IPS-20b (cell line): ENCODE results near the gene SLC5A12.

Source experiments
- H3K27ac ChIP-seq: one replicate; pipeline ENCODE4 v1.5.1; 2013; ENCODE audit warnings: low read length
- H3K27me3 ChIP-seq: 2 replicates; pipeline ENCODE4 v1.6.1; 2013; ENCODE audit warnings: mild to moderate bottlenecking, low read length, inconsistent platforms; ENCODE audit not compliant: insufficient read depth
- H3K36me3 ChIP-seq: 2 replicates; pipeline ENCODE4 v1.6.1; 2013; ENCODE audit warnings: low read depth, mild to moderate bottlenecking, inconsistent platforms, low read length, moderate library complexity; ENCODE audit not compliant: insufficient read depth
- H3K4me1 ChIP-seq: 2 replicates; pipeline ENCODE4 v1.6.1; 2013; ENCODE audit warnings: mild to moderate bottlenecking, control low read depth, inconsistent platforms, low read length, moderate library complexity; ENCODE audit not compliant: insufficient read depth
- H3K4me3 ChIP-seq: 2 replicates; pipeline ENCODE4 v1.5.1; 2013; ENCODE audit warnings: mild to moderate bottlenecking, low read length, inconsistent platforms
- H3K9ac ChIP-seq: 2 replicates; pipeline ENCODE4 v1.6.1; 2013; ENCODE audit warnings: low read depth, mild to moderate bottlenecking, inconsistent platforms, low read length, moderate library complexity
- H3K9me3 ChIP-seq: 2 replicates; pipeline ENCODE4 v1.6.1; 2013; ENCODE audit warnings: mild to moderate bottlenecking, low read depth, low read length, inconsistent platforms; ENCODE audit not compliant: insufficient read depth

SLC5A12 gene

DNA sequence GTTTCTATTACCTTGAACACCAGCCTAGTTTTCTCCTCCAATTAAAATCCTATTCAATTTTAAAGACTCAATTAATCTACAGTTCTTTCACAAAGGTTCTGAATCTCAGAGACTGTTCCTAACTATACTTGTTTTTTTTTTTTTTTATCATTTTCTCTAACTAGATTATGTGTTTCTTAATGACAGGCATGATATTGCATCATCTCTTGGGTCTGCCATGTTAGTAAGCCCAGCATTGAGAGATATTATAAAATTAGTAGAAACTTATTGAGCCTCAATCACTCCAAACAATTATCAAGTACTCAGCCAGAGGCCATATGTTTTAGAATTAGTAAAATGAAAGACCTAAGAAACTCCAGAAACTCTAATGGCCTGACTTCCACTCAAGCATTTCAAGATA is 28.1 kb upstream of the SLC5A12 start:
- Histone ChIP-seq H3K4me1 (no peaks in the 10 kb centered on the region), H3K36me3 (no peaks in the 10 kb centered on the region), H3K9ac (no peak overlapping the region), H3K27me3 (no peaks in the 10 kb centered on the region), H3K27ac (no peak overlapping the region), H3K4me3 (no peak overlapping the region), H3K9me3 (no peaks in the 10 kb centered on the region)

DNA sequence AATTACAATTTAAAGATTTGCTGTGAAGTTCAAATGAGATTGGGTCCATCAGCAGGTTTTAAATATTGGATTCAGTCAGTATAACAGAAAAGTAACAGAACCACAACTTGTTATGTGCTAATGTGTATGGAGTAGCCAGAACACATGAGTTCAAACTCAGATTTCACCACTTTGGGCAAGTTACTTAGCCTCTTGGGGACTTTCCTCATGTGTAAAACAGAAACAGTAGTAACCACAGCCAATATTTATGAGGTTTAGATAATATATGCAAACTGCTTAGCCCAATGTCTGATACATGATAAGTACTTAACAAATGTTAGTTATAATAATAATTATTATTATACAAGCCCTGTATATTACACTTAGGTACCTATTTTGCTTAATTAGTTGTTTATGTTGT is 21.8 kb upstream of the SLC5A12 start:
- Histone ChIP-seq H3K9me3 (no peaks in the 10 kb centered on the region), H3K36me3 (no peaks in the 10 kb centered on the region), H3K4me3 (no peak overlapping the region), H3K9ac (no peak overlapping the region), H3K27me3 (no peaks in the 10 kb centered on the region), H3K4me1 (no peaks in the 10 kb centered on the region; the same call in 1 of the 2 replicates), H3K27ac (no peak overlapping the region)

DNA sequence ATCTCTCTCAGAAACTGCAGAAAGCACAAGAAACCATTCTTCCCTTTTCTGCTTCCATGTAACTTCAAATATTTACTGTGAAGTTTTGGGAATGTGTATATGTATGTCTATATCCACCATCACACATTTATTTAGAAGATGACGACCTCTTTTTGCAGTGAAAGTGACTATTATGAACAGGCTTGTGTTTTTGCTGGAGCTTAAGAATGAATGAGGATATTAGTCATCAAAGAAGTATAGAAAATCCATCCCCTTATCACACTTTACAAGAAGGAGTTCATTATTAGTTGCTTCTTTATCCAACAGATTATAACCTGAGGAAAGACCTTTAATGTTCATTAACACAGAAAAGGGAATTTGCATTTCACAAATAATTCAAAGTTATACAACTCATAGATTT is 21.1 kb upstream of the SLC5A12 start:
- H3K27me3 ChIP-seq: no peaks in the 10 kb centered on the region
- no peaks in the 10 kb centered on the region for H3K36me3 ChIP-seq
- H3K9me3 ChIP-seq: no peaks in the 10 kb centered on the region
- no peak overlapping the region for H3K4me3 ChIP-seq
- H3K27ac ChIP-seq: no peak overlapping the region
- no peak overlapping the region for H3K9ac ChIP-seq
- H3K4me1 ChIP-seq: no peaks in the 10 kb centered on the region; the same call in 1 of the 2 replicates

DNA sequence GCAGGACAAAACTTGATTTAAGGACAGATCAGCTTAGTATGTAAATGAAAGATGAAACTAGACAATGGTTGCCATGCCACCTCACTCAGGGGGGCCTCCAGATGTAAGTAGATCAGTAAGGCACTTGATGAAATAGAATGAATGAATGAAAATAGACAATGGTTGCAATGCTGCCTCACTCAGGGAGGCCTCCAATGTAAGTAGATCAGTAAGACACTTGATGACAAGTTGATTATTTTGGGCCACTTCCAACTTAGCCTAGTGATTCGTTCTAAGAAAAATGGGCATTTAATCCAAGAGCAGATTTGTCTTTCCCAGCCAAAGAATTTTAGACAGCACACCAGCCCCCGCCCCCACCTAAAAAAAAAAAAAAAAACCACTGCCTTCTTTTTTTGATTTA is 19.2 kb upstream of the SLC5A12 start:
- Histone ChIP-seq H3K9me3 (no peaks in the 10 kb centered on the region), H3K36me3 (no peaks in the 10 kb centered on the region), H3K27ac (no peak overlapping the region), H3K27me3 (no peaks in the 10 kb centered on the region), H3K4me3 (no peak overlapping the region), H3K9ac (no peak overlapping the region), H3K4me1 (no peaks in the 10 kb centered on the region; the same call in 1 of the 2 replicates)

DNA sequence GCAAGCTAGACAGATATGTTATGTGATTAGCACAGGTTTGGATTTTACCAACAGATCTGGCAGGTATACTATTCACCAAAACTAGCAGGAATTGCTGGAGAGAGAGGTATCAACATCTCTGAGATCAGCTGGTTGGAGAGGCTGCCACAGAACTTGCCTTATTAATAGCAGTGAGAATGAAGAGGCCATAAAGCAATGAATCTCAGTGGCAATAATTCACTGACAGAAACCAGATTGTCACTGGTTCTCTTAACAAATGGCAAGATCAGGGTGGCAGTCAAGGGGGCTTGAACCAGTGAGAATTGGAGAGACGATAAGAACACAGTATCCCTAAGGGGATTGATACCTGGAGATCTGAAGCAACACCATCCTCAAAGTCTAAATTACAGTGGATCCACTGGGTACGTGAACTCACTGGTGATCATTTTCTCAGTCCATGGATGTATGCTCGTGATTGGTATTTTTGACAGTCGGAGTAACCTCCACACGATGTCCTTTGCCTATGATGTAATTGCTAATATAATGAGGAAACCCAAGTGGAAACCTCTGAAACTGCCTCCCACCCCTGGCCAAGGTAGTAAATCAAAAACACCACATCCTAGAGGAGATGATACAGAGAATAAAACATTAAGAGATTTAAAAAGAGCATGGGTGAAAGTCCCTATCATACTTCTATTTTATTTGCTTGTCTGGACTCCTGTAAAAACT is 17.7 kb upstream of the SLC5A12 start:
- no peaks in the 10 kb centered on the region for H3K9me3 ChIP-seq
- no peak overlapping the region for H3K4me3 ChIP-seq
- no peaks in the 10 kb centered on the region; the same call in 1 of the 2 replicates for H3K4me1 ChIP-seq
- no peaks in the 10 kb centered on the region for H3K27me3 ChIP-seq
- H3K27ac ChIP-seq: no peak overlapping the region
- H3K36me3 ChIP-seq: no peaks in the 10 kb centered on the region
- no peak overlapping the region for H3K9ac ChIP-seq

DNA sequence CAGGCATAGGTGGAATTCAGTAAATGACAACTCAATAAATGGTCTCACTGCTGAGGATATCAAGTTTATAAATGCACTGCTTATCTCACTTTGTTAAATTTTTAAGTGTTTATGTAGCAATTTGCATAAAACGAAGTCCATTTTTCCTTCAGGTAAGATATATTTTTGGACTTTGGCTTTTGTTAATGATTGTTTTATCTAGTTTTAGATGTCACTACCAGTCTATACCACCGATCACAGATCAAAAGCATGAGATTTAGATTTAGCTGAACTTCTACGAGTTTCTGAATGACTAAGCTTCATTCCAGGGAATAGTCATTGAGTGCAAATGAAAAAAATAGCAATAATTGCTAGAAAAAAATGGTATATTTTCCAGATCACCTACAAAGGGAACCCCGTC is 12.8 kb upstream of the SLC5A12 start:
- Histone ChIP-seq H3K36me3 (no peaks in the 10 kb centered on the region), H3K9me3 (no peaks in the 10 kb centered on the region), H3K27me3 (no peaks in the 10 kb centered on the region), H3K4me3 (no peak overlapping the region), H3K4me1 (no peaks in the 10 kb centered on the region), H3K9ac (no peak overlapping the region), H3K27ac (no peak overlapping the region)

DNA sequence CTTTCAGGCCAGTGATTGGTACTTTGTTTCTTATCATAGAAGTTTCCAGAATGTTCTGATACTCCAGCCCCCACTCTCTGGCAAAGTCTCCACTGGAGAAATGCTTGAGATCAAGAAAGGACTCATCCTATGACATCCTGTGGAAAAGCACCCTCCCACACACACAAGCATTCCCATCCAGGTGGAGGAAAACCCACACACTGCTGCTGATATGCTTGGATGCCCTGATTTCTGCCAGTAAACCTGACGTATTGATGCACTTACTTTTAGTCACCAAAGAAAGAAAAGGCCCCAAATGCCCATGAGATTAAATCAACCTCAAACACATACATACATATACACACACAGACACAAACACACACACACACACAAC is 9.2 kb upstream of the SLC5A12 start:
- no peaks in the 10 kb centered on the region for H3K36me3 ChIP-seq
- H3K9me3 ChIP-seq: no peaks in the 10 kb centered on the region
- no peak overlapping the region for H3K27ac ChIP-seq
- no peak overlapping the region for H3K9ac ChIP-seq
- no peak overlapping the region for H3K4me3 ChIP-seq
- H3K4me1 ChIP-seq: no peaks in the 10 kb centered on the region
- no peaks in the 10 kb centered on the region for H3K27me3 ChIP-seq

DNA sequence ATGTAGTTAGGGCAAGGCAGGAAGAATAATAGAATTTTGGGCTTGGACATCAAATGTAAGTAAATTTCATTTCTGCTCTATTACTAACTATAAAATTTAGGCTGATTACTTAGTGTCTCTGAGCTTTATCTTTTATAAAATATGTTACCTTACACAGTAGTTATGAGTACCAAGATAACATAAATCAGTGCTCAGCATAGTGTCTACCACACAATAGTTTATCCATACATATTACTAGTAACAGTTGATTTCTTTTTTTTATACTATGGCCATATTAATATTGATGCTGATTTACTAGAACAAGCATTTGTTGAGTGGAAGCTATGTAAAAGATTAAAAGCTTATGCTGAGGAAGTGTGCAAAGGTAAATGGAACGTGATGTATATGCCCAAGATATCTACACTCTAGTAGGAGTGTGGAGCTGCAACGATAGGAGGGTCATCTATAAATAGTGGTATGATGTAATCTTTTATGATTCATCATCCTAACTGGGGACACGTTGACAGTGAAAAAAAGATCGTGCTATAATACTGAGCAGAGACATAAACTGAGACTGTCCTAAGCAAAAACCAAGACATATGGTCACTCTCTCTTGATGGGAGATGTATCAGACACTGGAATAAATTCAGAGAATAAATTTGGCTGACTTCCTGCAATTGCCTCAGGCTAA is 8.7 kb upstream of the SLC5A12 start:
- H3K9ac ChIP-seq: no peak overlapping the region
- no peak overlapping the region for H3K4me3 ChIP-seq
- no peak overlapping the region for H3K27ac ChIP-seq
- no peaks in the 10 kb centered on the region for H3K4me1 ChIP-seq
- no peaks in the 10 kb centered on the region for H3K36me3 ChIP-seq
- H3K27me3 ChIP-seq: no peaks in the 10 kb centered on the region
- no peaks in the 10 kb centered on the region for H3K9me3 ChIP-seq

DNA sequence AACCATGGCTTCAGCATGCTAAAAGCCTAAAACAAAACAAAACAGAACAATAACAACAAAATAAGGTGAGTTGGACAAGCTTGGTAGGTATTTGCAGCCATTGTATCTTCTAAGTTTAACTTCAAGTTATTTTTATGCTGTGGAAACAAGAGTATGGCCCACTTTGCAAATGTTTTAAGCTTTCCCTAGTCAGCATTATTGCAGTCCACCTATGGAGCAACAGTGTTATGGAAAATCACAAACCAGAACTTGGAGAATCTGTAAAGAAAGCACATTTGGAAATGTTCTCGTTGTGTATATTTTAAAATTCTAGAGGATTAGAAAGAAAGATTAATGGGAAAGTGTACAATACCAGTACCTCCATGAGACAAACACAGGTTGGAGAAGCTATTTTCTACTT is 7.4 kb upstream of the SLC5A12 start:
- Histone ChIP-seq H3K27me3 (no peaks in the 10 kb centered on the region), H3K36me3 (no peaks in the 10 kb centered on the region), H3K27ac (no peak overlapping the region), H3K9ac (no peak overlapping the region), H3K4me1 (no peaks in the 10 kb centered on the region), H3K4me3 (no peak overlapping the region), H3K9me3 (no peaks in the 10 kb centered on the region)

DNA sequence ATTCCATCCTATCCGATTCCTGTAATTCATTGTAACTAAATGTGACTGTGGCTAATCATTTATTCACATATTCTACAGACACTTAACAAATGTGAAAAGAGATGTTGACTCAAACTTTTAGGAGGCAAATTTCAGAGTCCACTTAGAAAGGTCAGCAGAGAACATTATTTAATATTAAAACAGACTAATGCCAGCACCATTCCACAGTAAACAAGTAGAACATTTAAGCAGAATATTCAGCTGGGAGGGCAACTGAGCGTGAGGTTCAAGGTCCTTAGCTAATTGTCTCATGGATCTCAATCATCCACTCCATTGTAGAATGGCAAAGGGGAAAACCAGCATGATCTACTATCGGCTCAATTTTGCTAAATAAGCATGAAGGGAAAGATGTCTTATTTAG is 5.1 kb upstream of the SLC5A12 start:
- Histone ChIP-seq H3K4me3 (no peak overlapping the region), H3K36me3 (no peaks in the 10 kb centered on the region), H3K9me3 (no peaks in the 10 kb centered on the region), H3K27ac (no peak overlapping the region), H3K4me1 (no peaks in the 10 kb centered on the region), H3K27me3 (no peaks in the 10 kb centered on the region), H3K9ac (no peak overlapping the region)

DNA sequence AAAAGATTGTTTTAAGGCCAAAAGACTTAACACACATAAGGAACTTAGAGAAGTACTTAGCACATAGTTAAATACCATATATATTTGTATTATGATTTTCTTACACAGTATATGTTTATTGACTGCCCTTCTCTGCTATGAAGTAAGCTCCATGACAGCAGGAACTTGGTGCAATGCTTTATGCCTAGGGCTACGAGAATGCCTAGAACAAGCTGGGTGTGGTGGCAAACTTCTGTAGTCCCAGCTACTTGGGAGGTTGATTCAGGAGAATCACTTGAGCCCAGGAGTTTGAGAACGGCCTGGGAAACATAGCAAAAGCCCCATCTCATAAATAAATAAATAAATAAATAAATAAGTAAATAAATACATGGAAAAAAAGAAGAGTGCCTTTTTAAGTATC is 1.9 kb downstream of the SLC5A12 start:
- Histone ChIP-seq H3K9me3 (no peaks in the 10 kb centered on the region), H3K27ac (no peak overlapping the region), H3K27me3 (no peaks in the 10 kb centered on the region), H3K4me3 (no peak overlapping the region), H3K36me3 (no peaks in the 10 kb centered on the region), H3K4me1 (no peaks in the 10 kb centered on the region), H3K9ac (no peak overlapping the region)

DNA sequence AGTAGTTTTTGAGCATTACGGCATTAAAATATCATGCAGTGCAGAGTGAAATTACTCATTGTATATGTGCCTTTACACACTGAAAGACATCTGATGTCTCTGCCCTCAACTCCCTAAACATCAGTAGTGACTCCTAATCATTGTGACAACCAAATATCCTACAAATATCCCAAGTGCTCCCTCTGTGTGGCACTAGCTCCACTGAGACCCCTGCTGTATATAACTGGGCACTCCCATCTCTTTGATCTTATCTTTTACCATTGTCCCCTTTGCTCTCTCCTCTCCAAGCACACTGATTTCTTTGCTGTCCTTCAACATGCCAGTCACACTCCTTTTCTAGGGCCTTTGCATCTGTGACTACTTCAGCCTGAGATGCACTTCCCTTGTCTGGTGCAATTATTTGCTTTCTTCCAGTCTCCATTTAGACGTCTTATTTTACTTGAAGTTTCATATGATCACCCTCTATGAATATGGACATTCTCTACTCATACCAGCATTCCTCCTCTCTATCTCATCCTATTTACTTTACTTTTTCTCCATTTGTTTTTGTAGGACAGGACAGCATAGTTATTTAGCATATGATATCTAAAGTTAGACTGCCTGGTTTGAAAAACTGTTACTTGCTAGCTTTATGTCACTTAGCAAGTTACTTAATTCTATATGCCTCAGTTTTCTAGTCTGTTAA is 2.4 kb downstream of the SLC5A12 start:
- Histone ChIP-seq H3K27me3 (no peaks in the 10 kb centered on the region), H3K9ac (no peak overlapping the region), H3K9me3 (no peaks in the 10 kb centered on the region), H3K27ac (no peak overlapping the region), H3K4me3 (no peak overlapping the region), H3K36me3 (no peaks in the 10 kb centered on the region), H3K4me1 (no peaks in the 10 kb centered on the region)
